ENCODE measurements around the gene MX1. TPM values are rescaled to one million over a fixed set of nuclear protein-coding genes. Genes with fewer than 3 reads are reported as not detected.
A peak's percentile ranks its signal among the peaks of the same experiment; 100 is the strongest.
"Not testable (repeated sequence)": the region's sequence is repeated elsewhere in the genome, so short reads cannot be mapped to it uniquely, and the experiment has no call there.

Gene MX1
- total RNA-seq, 1 experiment from 2014 or later, result 1.6 TPM

- peak; percentile 88 for DNase-seq
- H3K27me3 ChIP-seq (ENCODE audit: control insufficient read depth, insufficient read depth, low read length), result peaks cover 3% of the 10 kb centered on the region; the same call in 1 of the 2 replicates
- H3K4me3 ChIP-seq (ENCODE audit: insufficient read depth, low read depth, low read length), result peak overlapping the region; percentile 57
- H3K36me3 ChIP-seq (replicated peaks; ENCODE audit: control insufficient read depth, insufficient read depth, low read length), result no peaks in the 10 kb centered on the region
These were observed 5.8 kb upstream of the MX1 start for GRCh38 chr21:41419921-41420862.

GRCh38 chr21:41420998-41421397, 5.0 kb upstream of the MX1 start:
- H3K27me3 ChIP-seq (ENCODE audit: control insufficient read depth, insufficient read depth, low read length); H3K4me3 ChIP-seq (ENCODE audit: insufficient read depth, low read depth, low read length); H3K36me3 ChIP-seq (replicated peaks; ENCODE audit: control insufficient read depth, insufficient read depth, low read length); DNase-seq: not testable (repeated sequence)

- Histone ChIP-seq H3K27me3 (ENCODE audit: control insufficient read depth, insufficient read depth, low read length) (peaks cover 26% of the 10 kb centered on the region), H3K36me3 (replicated peaks; ENCODE audit: control insufficient read depth, insufficient read depth, low read length) (no peaks in the 10 kb centered on the region), H3K4me3 (ENCODE audit: insufficient read depth, low read depth, low read length) (no peak overlapping the region)
- no peak for DNase-seq
These were observed 3.3 kb upstream of the MX1 start for GRCh38 chr21:41422546-41423304.

GRCh38 chr21:41423305-41423636, 2.8 kb upstream of the MX1 start:
- H3K27me3 ChIP-seq (ENCODE audit: control insufficient read depth, insufficient read depth, low read length), result peaks cover 26% of the 10 kb centered on the region
- not testable (repeated sequence) for H3K4me3 ChIP-seq (ENCODE audit: insufficient read depth, low read depth, low read length); H3K36me3 ChIP-seq (replicated peaks; ENCODE audit: control insufficient read depth, insufficient read depth, low read length); DNase-seq

- H3K27me3 ChIP-seq (ENCODE audit: control insufficient read depth, insufficient read depth, low read length), result peaks cover 25% of the 10 kb centered on the region
- H3K4me3 ChIP-seq (ENCODE audit: insufficient read depth, low read depth, low read length), result peak overlapping the region; percentile 54
- DNase-seq, result no peak
- H3K36me3 ChIP-seq (replicated peaks; ENCODE audit: control insufficient read depth, insufficient read depth, low read length), result no peaks in the 10 kb centered on the region
These were observed 468 bp upstream of the MX1 start for GRCh38 chr21:41425588-41425953.

- H3K27me3 ChIP-seq (ENCODE audit: control insufficient read depth, insufficient read depth, low read length), result peaks cover 25% of the 10 kb centered on the region
- peak overlapping the region; percentile 54 for H3K4me3 ChIP-seq (ENCODE audit: insufficient read depth, low read depth, low read length)
- peak; percentile 72 for DNase-seq
- no peaks in the 10 kb centered on the region for H3K36me3 ChIP-seq (replicated peaks; ENCODE audit: control insufficient read depth, insufficient read depth, low read length)
These were observed 801 bp downstream of the MX1 start for GRCh38 chr21:41426676-41427404.

GRCh38 chr21:41427556-41427955, 1.5 kb downstream of the MX1 start:
- no peaks in the 10 kb centered on the region for H3K36me3 ChIP-seq (replicated peaks; ENCODE audit: control insufficient read depth, insufficient read depth, low read length)
- no peak for DNase-seq
- no peak overlapping the region for H3K4me3 ChIP-seq (ENCODE audit: insufficient read depth, low read depth, low read length)
- H3K27me3 ChIP-seq (ENCODE audit: control insufficient read depth, insufficient read depth, low read length), result peaks cover 25% of the 10 kb centered on the region

- DNase-seq, result no peak
- Histone ChIP-seq H3K36me3 (replicated peaks; ENCODE audit: control insufficient read depth, insufficient read depth, low read length) (no peaks in the 10 kb centered on the region), H3K4me3 (ENCODE audit: insufficient read depth, low read depth, low read length) (no peak overlapping the region), H3K27me3 (ENCODE audit: control insufficient read depth, insufficient read depth, low read length) (peaks cover 25% of the 10 kb centered on the region)
These were observed 2.3 kb downstream of the MX1 start for GRCh38 chr21:41428311-41428710.

GRCh38 chr21:41428847-41429246, 2.8 kb downstream of the MX1 start:
- DNase-seq, result no peak
- H3K27me3 ChIP-seq (ENCODE audit: control insufficient read depth, insufficient read depth, low read length), result peaks cover 25% of the 10 kb centered on the region
- no peak overlapping the region for H3K4me3 ChIP-seq (ENCODE audit: insufficient read depth, low read depth, low read length)
- no peaks in the 10 kb centered on the region for H3K36me3 ChIP-seq (replicated peaks; ENCODE audit: control insufficient read depth, insufficient read depth, low read length)

- peaks cover 25% of the 10 kb centered on the region for H3K27me3 ChIP-seq (ENCODE audit: control insufficient read depth, insufficient read depth, low read length)
- no peak for DNase-seq
- H3K4me3 ChIP-seq (ENCODE audit: insufficient read depth, low read depth, low read length), result no peak overlapping the region
- H3K36me3 ChIP-seq (replicated peaks; ENCODE audit: control insufficient read depth, insufficient read depth, low read length), result no peaks in the 10 kb centered on the region
These were observed 3.3 kb downstream of the MX1 start for GRCh38 chr21:41429305-41429704.

GRCh38 chr21:41429925-41430491, 4.0 kb downstream of the MX1 start:
- peaks cover 23% of the 10 kb centered on the region for H3K27me3 ChIP-seq (ENCODE audit: control insufficient read depth, insufficient read depth, low read length)
- no peak overlapping the region for H3K4me3 ChIP-seq (ENCODE audit: insufficient read depth, low read depth, low read length)
- DNase-seq, result no peak
- no peaks in the 10 kb centered on the region for H3K36me3 ChIP-seq (replicated peaks; ENCODE audit: control insufficient read depth, insufficient read depth, low read length)

- no peak for DNase-seq
- H3K4me3 ChIP-seq (ENCODE audit: insufficient read depth, low read depth, low read length), result no peak overlapping the region
- no peaks in the 10 kb centered on the region for H3K36me3 ChIP-seq (replicated peaks; ENCODE audit: control insufficient read depth, insufficient read depth, low read length)
- H3K27me3 ChIP-seq (ENCODE audit: control insufficient read depth, insufficient read depth, low read length), result peaks cover 7% of the 10 kb centered on the region
These were observed 5.9 kb downstream of the MX1 start for GRCh38 chr21:41431788-41432548.

GRCh38 chr21:41432562-41433460, 6.8 kb downstream of the MX1 start:
- Histone ChIP-seq H3K27me3 (ENCODE audit: control insufficient read depth, insufficient read depth, low read length) (no peaks in the 10 kb centered on the region; the same call in 1 of the 2 replicates), H3K36me3 (replicated peaks; ENCODE audit: control insufficient read depth, insufficient read depth, low read length) (no peaks in the 10 kb centered on the region), H3K4me3 (ENCODE audit: insufficient read depth, low read depth, low read length) (no peak overlapping the region)
- peak; percentile 53 for DNase-seq
